HG02943 (cell line): ENCODE data around the gene PLXNA4.

ENCODE experiments used
- ATAC-seq: cut with Tn5 transposase; IDR thresholded peaks from one replicate; pipeline ENCODE4 v1.9.1; 2021; ENCODE audit warnings: mild to moderate bottlenecking, low read depth, moderate library complexity; ENCODE audit not compliant: unreplicated experiment

The PLXNA4 gene

DNA sequence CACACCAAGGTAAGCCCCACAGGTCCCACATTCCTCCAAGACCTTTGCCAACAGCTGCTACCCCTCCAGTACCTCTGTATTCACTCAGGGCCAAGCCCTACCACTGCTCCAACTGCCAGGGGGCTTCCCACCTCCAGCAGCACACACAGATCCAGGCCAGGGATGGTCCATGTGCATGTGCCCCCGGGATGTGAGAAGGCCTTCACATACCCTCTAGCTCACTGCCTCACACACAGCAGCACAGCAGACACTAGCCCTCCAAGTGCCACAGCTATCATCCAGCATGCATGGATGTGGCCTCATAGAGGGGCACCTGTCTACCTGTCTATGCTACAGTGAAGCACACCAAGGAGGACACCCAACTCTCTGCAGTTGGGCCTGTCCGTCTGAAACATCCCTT lies 488.8 kb downstream of the PLXNA4 start:
- ATAC-seq: no peak

GRCh38 chr7:132084776-132085388 lies 491.4 kb downstream of the PLXNA4 start:
- no peak for ATAC-seq

- no peak for ATAC-seq
Measured at GRCh38 chr7:132083537-132084123, 492.6 kb downstream of the PLXNA4 start.

DNA sequence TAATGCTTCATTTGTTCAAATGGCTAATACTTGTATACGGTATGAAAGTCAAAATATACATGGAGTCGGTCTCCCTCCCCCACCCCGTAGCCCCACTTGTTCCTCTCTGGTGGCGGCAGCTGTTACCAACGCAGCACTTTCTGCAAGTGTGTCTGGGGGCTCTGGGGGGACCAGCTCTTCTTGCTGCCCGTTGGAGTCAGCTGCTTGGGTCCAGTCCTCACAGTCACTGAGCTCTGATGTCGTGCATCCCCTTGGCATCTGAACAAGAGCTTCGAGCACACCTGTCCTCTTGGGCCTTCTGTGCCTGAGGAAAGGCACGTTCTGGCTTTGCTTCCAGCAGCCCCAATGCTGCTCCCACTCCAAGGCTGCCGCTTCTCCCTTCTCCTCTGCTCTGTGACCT lies 493.1 kb downstream of the PLXNA4 start:
- ATAC-seq: no peak

- ATAC-seq: no peak
Measured at GRCh38 chr7:132082394-132082793, 493.9 kb downstream of the PLXNA4 start.

GRCh38 chr7:132081686-132082085 lies 494.6 kb downstream of the PLXNA4 start:
- no peak for ATAC-seq

DNA sequence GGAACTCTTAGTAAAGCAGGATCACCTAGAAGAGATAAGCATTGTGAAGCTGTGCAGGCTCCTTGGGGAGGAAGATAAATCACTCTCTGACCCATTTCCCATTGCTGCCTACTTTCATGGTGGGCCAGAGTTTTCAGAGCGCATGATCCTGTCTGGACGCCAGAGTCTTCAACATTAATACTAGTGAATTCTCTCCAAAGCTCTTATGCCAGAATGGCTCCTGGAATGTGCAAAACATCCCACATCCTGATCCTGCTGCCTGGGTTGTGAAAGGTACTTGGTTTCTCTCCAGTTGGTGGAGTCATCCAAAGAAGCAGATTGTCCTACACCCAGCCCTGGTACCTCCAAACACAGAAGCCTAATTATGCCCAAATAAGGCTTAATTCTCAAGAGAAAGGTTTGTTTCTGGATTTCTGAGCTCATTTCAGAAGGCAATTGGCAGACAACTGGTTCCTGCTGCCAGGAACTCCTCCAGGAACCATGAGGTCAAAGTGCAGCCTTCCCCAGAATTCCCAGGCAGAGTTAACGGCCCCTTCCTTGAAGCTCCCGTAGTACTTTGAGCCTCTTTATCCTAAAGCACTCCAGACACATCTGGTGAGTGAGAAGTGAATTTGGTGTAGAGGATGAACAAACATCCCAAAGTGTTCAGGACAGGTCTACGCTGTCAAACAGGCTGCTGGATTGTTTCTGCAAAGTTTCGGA lies 495.2 kb downstream of the PLXNA4 start:
- ATAC-seq: no peak

DNA sequence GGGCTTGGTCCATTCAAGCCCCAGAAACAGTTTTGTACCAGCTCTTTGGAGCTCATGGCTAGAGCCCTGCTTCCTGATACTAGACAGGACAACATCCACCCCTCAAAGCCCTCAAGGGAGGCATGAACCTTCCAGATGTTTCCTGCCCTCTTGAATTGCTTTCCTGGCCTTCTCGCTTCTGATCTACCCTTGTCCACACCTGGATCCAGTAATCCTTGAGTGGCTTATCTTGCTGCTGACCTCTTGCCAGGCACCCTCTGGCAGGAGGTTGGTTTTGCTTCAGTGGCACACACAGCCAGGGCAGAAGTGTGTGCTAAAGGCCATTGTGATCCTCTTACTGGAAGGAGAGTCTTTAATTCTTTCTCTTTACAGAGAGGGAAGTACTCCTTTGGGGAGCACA lies 495.8 kb downstream of the PLXNA4 start:
- ATAC-seq: no peak

GRCh38 chr7:132078891-132079735 lies 497.2 kb downstream of the PLXNA4 start:
- no peak for ATAC-seq

- no peak for ATAC-seq
Measured at GRCh38 chr7:132077971-132078685, 498.1 kb downstream of the PLXNA4 start.

- no peak for ATAC-seq
Measured at GRCh38 chr7:132076301-132077035, 499.8 kb downstream of the PLXNA4 start.

GRCh38 chr7:132075515-132075914 lies 500.8 kb downstream of the PLXNA4 start:
- no peak for ATAC-seq

- ATAC-seq: no peak
Measured at GRCh38 chr7:132073920-132074589, 502.2 kb downstream of the PLXNA4 start.
